Activated CD8-positive, alpha-beta T cell treated with anti-CD3 and anti-CD28 coated beads for 36 hours (primary cell): ENCODE results near the gene SBNO2. TPM values are rescaled to one million over a fixed set of nuclear protein-coding genes. Genes with fewer than 3 reads are reported as not detected.

Experiments
- ATAC-seq: fragments of 200-7000 bp; cut with Tn5 transposase; one replicate; pipeline ENCODE4 v1.10.0; 2021; ENCODE audit warnings: mild to moderate bottlenecking, moderate library complexity
- CTCF ChIA-PET: fragments of 350-600 bp; sonication (Branson Sonifier 250); formaldehyde crosslinking; loops from one replicate; lab custom pipeline; 2021; ENCODE audit warnings: antibody characterized with exemption; lab: Charles Lee
- POLR2A ChIA-PET: fragments of 350-600 bp; sonication (Branson Sonifier 250); formaldehyde crosslinking; loops from one replicate; lab custom pipeline; 2021; ENCODE audit warnings: antibody characterized with exemption; lab: Charles Lee
- DNase-seq: peaks from one replicate; pipeline ENCODE4 v3.0.0-alpha.2; 2020
- H3K27ac Mint-ChIP-seq: one replicate; pipeline ENCODE4 v1.8.0; 2021; ENCODE audit warnings: mild to moderate bottlenecking, mixed read lengths
- H3K27me3 Mint-ChIP-seq: one replicate; pipeline ENCODE4 v1.8.0; 2021; ENCODE audit warnings: mixed read lengths
- H3K36me3 Mint-ChIP-seq: one replicate; pipeline ENCODE4 v1.8.0; 2021; ENCODE audit warnings: low read depth, mixed read lengths
- H3K4me1 Mint-ChIP-seq: one replicate; pipeline ENCODE4 v1.8.0; 2021; ENCODE audit warnings: low read depth, mixed read lengths
- H3K4me3 Mint-ChIP-seq: one replicate; pipeline ENCODE4 v1.8.0; 2021; ENCODE audit warnings: mild to moderate bottlenecking, moderate library complexity, mixed read lengths
- H3K9me3 Mint-ChIP-seq: one replicate; pipeline ENCODE4 v1.8.0; 2021; ENCODE audit warnings: mixed read lengths
- intact Hi-C: fragments of 100-400 bp; cut with micrococcal nuclease; formaldehyde crosslinking; loops from one replicate; pipeline ENCODE4 v1.10.0; 2022
- total RNA-seq, 2 experiments: library from RNA; stranded (reverse); gene quantifications; one replicate each; pipeline ENCODE4 v1.2.3, GENCODE V29; 2021
- TF ChIP-seq, protein P1 (sequence below): fragments of 200-600 bp; IDR thresholded peaks from one replicate; pipeline ENCODE4 v1.8.0; 2022; ENCODE audit warnings: antibody characterized with exemption, mild to moderate bottlenecking

The SBNO2 gene
- total RNA-seq, 2 experiments from 2014 or later: 41.7 to 42.0 TPM

DNA sequence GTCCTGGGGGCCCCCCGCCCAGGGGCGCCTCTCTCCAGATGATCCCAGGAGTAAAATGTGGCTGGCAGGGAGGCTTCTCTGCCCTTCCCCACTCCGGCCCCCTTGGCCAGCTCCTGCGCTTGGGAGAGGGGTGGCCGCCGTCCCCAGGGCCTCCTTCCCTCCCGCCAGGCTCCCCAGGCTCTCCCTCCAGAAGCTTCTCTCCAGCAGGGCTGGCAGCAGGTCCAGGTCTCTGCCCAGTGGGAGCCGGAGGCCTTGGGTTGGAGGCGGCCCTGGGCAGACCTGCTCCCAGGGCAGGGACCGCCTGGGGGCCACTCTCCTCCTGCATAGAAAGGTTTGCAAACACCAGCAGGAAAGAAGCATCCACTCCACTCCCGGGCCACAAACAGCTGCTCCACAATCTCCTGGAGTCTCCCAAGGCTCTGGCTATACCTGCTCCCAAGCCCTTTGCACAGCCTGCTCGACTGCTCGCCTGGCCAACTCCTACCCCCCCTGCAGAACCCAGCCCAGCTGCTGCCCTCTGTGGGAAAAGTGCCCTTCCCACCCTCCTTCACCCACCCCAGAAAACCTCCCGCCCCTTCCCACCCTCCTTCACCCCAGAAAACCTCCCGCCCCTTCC lies 26.0 kb downstream of the SBNO2 start:
- intact Hi-C loops: no loop called here
- Mint-ChIP-seq H3K27ac (no peak overlapping the region), H3K4me1 (no peaks in the 10 kb centered on the region), H3K4me3 (no peak overlapping the region), H3K27me3 (no peaks in the 10 kb centered on the region), H3K9me3 (no peaks in the 10 kb centered on the region), H3K36me3 (peaks cover 11% of the 10 kb centered on the region)
- POLR2A ChIA-PET: no interaction called here
- DNase-seq (no peak), ATAC-seq (no peak)
- TF ChIP-seq, protein P1, sequence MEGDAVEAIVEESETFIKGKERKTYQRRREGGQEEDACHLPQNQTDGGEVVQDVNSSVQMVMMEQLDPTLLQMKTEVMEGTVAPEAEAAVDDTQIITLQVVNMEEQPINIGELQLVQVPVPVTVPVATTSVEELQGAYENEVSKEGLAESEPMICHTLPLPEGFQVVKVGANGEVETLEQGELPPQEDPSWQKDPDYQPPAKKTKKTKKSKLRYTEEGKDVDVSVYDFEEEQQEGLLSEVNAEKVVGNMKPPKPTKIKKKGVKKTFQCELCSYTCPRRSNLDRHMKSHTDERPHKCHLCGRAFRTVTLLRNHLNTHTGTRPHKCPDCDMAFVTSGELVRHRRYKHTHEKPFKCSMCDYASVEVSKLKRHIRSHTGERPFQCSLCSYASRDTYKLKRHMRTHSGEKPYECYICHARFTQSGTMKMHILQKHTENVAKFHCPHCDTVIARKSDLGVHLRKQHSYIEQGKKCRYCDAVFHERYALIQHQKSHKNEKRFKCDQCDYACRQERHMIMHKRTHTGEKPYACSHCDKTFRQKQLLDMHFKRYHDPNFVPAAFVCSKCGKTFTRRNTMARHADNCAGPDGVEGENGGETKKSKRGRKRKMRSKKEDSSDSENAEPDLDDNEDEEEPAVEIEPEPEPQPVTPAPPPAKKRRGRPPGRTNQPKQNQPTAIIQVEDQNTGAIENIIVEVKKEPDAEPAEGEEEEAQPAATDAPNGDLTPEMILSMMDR: no peak
- CTCF ChIA-PET: no interaction called here

DNA sequence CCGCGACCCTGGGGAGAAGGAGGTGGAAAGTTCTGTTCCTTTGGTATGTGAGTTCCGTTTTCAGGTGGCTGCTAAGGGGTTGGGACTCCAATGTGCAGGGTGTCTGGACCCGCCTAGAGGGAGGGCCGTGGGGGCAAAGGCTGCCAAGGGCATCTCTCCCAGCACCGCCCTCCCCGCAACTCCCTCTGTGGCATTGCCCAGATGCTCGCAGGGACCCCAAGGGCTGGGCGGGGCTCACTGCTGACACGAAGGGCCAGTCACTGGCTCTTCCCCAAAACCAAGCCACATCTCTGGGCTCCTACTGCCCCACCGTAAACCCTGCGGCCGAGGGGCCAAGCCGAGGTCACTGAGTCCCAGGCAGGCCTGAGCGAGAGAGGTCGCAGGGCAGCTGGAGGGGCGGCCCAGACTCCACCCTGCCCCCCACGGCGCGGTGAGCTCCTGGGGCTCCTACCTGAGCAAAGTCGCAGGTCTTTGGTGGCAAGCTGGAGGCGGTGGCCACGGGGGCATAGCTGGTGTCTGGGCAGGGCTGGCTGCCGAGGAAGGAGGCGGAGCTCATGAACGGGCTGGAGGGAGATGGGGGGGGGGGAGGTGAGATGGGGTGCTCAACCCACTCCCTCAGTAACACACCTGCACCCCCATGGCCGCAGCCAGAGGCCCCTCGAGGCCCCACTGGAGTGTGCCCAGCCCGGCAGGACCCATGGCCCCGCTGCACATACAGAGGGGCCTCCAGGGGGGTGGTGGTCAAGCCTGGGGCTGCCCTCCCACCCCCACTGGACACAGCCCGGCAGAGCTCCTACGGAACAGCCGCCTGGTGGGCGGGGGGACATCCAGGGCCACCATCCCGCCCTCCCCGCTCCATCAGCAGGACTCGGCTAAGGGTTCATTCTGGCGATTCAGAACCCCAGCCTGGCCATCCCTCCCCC lies 26.9 kb downstream of the SBNO2 start:
- Mint-ChIP-seq H3K27me3 (no peaks in the 10 kb centered on the region), H3K4me3 (no peak overlapping the region), H3K9me3 (no peaks in the 10 kb centered on the region), H3K36me3 (peaks cover 14% of the 10 kb centered on the region), H3K4me1 (no peaks in the 10 kb centered on the region), H3K27ac (no peak overlapping the region)
- DNase-seq (no peak), ATAC-seq (no peak)
- TF ChIP-seq, protein P1: no peak
- intact Hi-C loops: no loop called here
- ChIA-PET POLR2A (interaction anchor here (1.2 kb wide), 2 partner anchors 9 to 12 kb away, joined by 3 read pairs; no protein-coding TSS in a partner anchor), CTCF (interaction anchor here (1.0 kb wide), 1 partner anchor 34 kb away, joined by 3 read pairs; no protein-coding TSS in a partner anchor)

DNA sequence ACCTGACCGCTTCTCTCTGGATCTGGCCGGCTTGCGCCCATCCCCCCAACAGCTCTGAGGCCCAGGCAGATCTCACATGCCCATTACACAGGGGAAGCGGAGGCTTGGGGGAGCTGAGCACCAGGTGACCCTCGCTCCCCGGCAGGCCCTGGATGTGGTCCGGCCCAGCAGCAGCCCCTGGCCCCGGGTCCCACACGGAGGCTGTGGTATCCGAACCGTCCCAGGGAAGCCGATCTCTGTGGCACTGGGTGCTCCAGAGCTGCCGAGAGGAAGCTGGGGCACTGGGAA lies 27.7 kb downstream of the SBNO2 start:
- no peak for DNase-seq
- ChIA-PET POLR2A (interaction anchor here (1.2 kb wide), 2 partner anchors 10 to 11 kb away, joined by 3 read pairs; no protein-coding TSS in a partner anchor), CTCF (interaction anchor here (1.0 kb wide), 1 partner anchor 33 kb away, joined by 3 read pairs; no protein-coding TSS in a partner anchor)
- H3K4me1 Mint-ChIP-seq: no peaks in the 10 kb centered on the region
- ATAC-seq: no peak
- no peaks in the 10 kb centered on the region for H3K9me3 Mint-ChIP-seq
- TF ChIP-seq, protein P1: no peak
- intact Hi-C loops: no loop called here
- H3K27me3 Mint-ChIP-seq: no peaks in the 10 kb centered on the region
- no peak overlapping the region for H3K27ac Mint-ChIP-seq
- H3K4me3 Mint-ChIP-seq: no peak overlapping the region
- peaks cover 14% of the 10 kb centered on the region for H3K36me3 Mint-ChIP-seq

DNA sequence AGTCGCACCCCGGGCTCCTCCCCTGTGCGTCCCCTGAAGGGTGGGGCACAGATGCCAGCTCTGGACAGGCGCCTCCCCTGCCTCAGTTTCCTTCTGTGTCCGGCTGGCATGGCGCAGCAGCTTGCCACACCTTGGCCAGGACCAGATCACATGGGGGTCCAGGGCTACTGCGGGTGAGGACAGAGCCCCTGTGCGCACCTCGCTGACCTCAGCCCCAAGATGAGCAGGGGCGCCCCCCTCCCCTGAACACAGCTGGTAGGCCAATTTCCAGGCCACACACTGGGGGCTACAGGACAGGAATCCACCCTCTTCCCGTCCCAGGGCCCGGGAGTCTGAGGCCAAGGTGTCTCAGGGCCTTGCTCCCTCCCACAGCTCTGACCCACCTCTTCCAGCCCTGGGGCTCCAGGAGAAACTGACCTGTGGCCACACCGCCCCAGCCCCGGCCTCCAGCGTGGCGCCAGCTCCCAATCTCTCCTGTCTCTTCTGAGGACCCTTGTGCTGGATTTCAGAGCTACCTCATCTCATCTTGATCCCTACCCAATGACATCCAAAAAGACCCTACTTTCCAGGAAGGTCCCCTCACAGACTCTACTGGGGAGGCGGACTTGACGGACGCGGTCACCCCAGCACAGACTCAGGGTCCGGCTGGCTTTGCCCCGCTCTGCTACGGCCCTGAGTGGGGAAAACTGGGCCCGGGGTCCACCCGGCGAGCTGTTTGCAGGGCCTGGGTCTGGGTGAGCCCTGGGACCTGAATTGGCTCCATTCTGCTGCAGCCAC lies 28.2 kb downstream of the SBNO2 start:
- no peaks in the 10 kb centered on the region for H3K4me1 Mint-ChIP-seq
- intact Hi-C loops: no loop called here
- H3K27me3 Mint-ChIP-seq: no peaks in the 10 kb centered on the region
- no peaks in the 10 kb centered on the region for H3K9me3 Mint-ChIP-seq
- CTCF ChIA-PET: no interaction called here
- DNase-seq (no peak), ATAC-seq (no peak)
- H3K4me3 Mint-ChIP-seq: no peak overlapping the region
- POLR2A ChIA-PET: interaction anchor here (0.7 kb wide), 1 partner anchor 15 kb away, joined by 3 read pairs; no protein-coding TSS in a partner anchor
- no peak overlapping the region for H3K27ac Mint-ChIP-seq
- H3K36me3 Mint-ChIP-seq: peaks cover 14% of the 10 kb centered on the region
- TF ChIP-seq, protein P1: no peak
